Vagina (tissue), 2 donors: ENCODE measurements around the gene LRRC3B. TPM values are rescaled to one million over a fixed set of nuclear protein-coding genes. Genes with fewer than 3 reads are reported as not detected.

Source experiments
- DNase-seq, 2 donors: peaks; one replicate each; pipeline ENCODE4 v3.0.0-alpha.2; 2017; ENCODE audit errors: extremely low spot score in 2 of 2
- H3K27ac ChIP-seq: fragments of 200-600 bp; sonication (generic); one replicate; pipeline ENCODE4 v1.5.1; 2019
- H3K27me3 ChIP-seq: fragments of 200-600 bp; sonication (generic); one replicate; pipeline ENCODE4 v1.5.1; 2019
- H3K36me3 ChIP-seq, 2 donors: fragments of 200-600 bp; sonication (generic); one replicate each; pipeline ENCODE4 v1.5.1; 2017 to 2019
- H3K4me1 ChIP-seq: fragments of 200-600 bp; sonication (generic); one replicate; pipeline ENCODE4 v1.5.1; 2019
- H3K4me3 ChIP-seq, 2 donors: fragments of 200-600 bp; sonication (generic); 1 replicate in 1 of 2; 2 replicates in 1 of 2; pipeline ENCODE4 v1.5.1; 2016 to 2019
- H3K9me3 ChIP-seq: fragments of 200-600 bp; sonication (generic); one replicate; pipeline ENCODE4 v1.5.1; 2019
- CTCF ChIP-seq, 3 experiments: fragments of 450-650 bp in 2 of 3; fragments of 200-600 bp in 1 of 3; sonication (generic) in 1 of 3; IDR thresholded peaks; one replicate each; pipeline ENCODE4 v1.5.1; 2017 to 2019; ENCODE audit warnings: antibody characterized with exemption in 3 of 3, mild to moderate bottlenecking in 2 of 3, moderate library complexity in 2 of 3
- POLR2A ChIP-seq, 2 donors: fragments of 450-650 bp; IDR thresholded peaks; one replicate each; pipeline ENCODE4 v1.6.1; 2017; ENCODE audit warnings: antibody characterized with exemption in 2 of 2, mild to moderate bottlenecking in 2 of 2, moderate library complexity in 2 of 2
- POLR2AphosphoS5 ChIP-seq, 2 donors: sonication (generic); formaldehyde crosslinking; IDR thresholded peaks; one replicate each; pipeline ENCODE4 v1.9.0; 2017; ENCODE audit warnings: antibody characterized with exemption in 2 of 2, mild to moderate bottlenecking in 2 of 2, low read depth in 1 of 2; ENCODE audit not compliant: insufficient read depth in 1 of 2
- intact Hi-C: fragments of 100-400 bp; cut with DNase I; formaldehyde crosslinking; loops from one replicate; pipeline ENCODE4 v1.15.1; 2023
- total RNA-seq: library from RNA; depleted of rRNA; stranded (reverse); fragments of >200 nt; gene quantifications from one replicate; pipeline ENCODE4 v1.2.3, GENCODE V29; 2016

The LRRC3B gene
- total RNA-seq, 1 donor from 2014 or later: 0.74 TPM

- Histone ChIP-seq H3K36me3 (no peaks in the 10 kb centered on the region), H3K27ac (no peak overlapping the region), H3K4me3 (no peak overlapping the region), H3K4me1 (no peaks in the 10 kb centered on the region), H3K27me3 (no peaks in the 10 kb centered on the region), H3K9me3 (no peaks in the 10 kb centered on the region)
- intact Hi-C loops: no loop called here
- no peak for DNase-seq
- TF ChIP-seq POLR2AphosphoS5 (IDR thresholded peaks at IDR 0.05; ENCODE audit: insufficient read depth in 1 of 2, low read depth in 1 of 2): no peak
- no peak for TF ChIP-seq CTCF (IDR thresholded peaks at IDR 0.05)
- TF ChIP-seq POLR2A (IDR thresholded peaks at IDR 0.05): no peak
Measured at GRCh38 chr3:26681632-26682031, 59.1 kb downstream of the LRRC3B start.

- H3K9me3 ChIP-seq: no peaks in the 10 kb centered on the region
- intact Hi-C loops: no loop called here
- no peak for TF ChIP-seq CTCF (IDR thresholded peaks at IDR 0.05)
- no peak for TF ChIP-seq POLR2A (IDR thresholded peaks at IDR 0.05)
- no peak for TF ChIP-seq POLR2AphosphoS5 (IDR thresholded peaks at IDR 0.05; ENCODE audit: insufficient read depth in 1 of 2, low read depth in 1 of 2)
- DNase-seq: no peak
- no peak overlapping the region for H3K27ac ChIP-seq
- H3K4me1 ChIP-seq: no peaks in the 10 kb centered on the region
- H3K27me3 ChIP-seq: no peaks in the 10 kb centered on the region
- no peaks in the 10 kb centered on the region for H3K36me3 ChIP-seq
- H3K4me3 ChIP-seq: no peak overlapping the region
Measured at GRCh38 chr3:26682406-26682805, 59.8 kb downstream of the LRRC3B start.

GRCh38 chr3:26683902-26684301 lies 61.3 kb downstream of the LRRC3B start:
- Histone ChIP-seq H3K27ac (no peak overlapping the region), H3K4me1 (no peaks in the 10 kb centered on the region), H3K9me3 (no peaks in the 10 kb centered on the region), H3K36me3 (no peaks in the 10 kb centered on the region), H3K4me3 (no peak overlapping the region), H3K27me3 (no peaks in the 10 kb centered on the region)
- TF ChIP-seq CTCF (IDR thresholded peaks at IDR 0.05) (no peak), POLR2A (IDR thresholded peaks at IDR 0.05) (no peak), POLR2AphosphoS5 (IDR thresholded peaks at IDR 0.05; ENCODE audit: insufficient read depth in 1 of 2, low read depth in 1 of 2) (no peak)
- DNase-seq: no peak
- intact Hi-C loops: no loop called here

GRCh38 chr3:26687466-26687865 lies 64.9 kb downstream of the LRRC3B start:
- Histone ChIP-seq H3K4me1 (no peaks in the 10 kb centered on the region), H3K36me3 (no peaks in the 10 kb centered on the region), H3K27ac (no peak overlapping the region), H3K27me3 (no peaks in the 10 kb centered on the region), H3K9me3 (no peaks in the 10 kb centered on the region), H3K4me3 (no peak overlapping the region)
- DNase-seq: no peak
- TF ChIP-seq POLR2AphosphoS5 (IDR thresholded peaks at IDR 0.05; ENCODE audit: insufficient read depth in 1 of 2, low read depth in 1 of 2) (no peak), POLR2A (IDR thresholded peaks at IDR 0.05) (no peak), CTCF (IDR thresholded peaks at IDR 0.05) (no peak)
- intact Hi-C loops: no loop called here

GRCh38 chr3:26699553-26699952 lies 77.0 kb downstream of the LRRC3B start:
- H3K4me3 ChIP-seq: no peak overlapping the region
- H3K4me1 ChIP-seq: no peaks in the 10 kb centered on the region
- H3K9me3 ChIP-seq: no peaks in the 10 kb centered on the region
- no peak for DNase-seq
- no peaks in the 10 kb centered on the region for H3K27me3 ChIP-seq
- no peak overlapping the region for H3K27ac ChIP-seq
- no peak for TF ChIP-seq POLR2A (IDR thresholded peaks at IDR 0.05)
- TF ChIP-seq CTCF (IDR thresholded peaks at IDR 0.05): no peak
- TF ChIP-seq POLR2AphosphoS5 (IDR thresholded peaks at IDR 0.05; ENCODE audit: insufficient read depth in 1 of 2, low read depth in 1 of 2): no peak
- intact Hi-C loops: no loop called here
- no peaks in the 10 kb centered on the region for H3K36me3 ChIP-seq
